ENCODE measurements around the gene EDEM1.

EDEM1 gene

DNA sequence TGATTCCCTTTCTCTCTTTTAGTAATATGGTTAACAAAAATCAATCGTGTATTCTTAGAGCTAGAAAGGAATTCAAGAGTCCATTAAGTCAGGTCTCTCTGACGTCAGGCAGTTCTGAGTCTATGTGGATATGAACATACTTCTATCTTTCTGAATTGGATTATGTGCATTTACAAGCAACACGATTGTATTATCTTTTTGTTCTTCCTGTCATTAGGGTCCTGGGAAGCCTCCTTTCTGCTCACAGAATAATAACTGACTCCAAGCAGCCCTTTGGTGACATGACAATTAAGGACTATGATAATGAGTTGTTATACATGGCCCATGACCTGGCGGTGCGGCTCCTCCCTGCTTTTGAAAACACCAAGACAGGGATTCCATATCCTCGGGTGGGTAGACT lies 14.0 kb downstream of the EDEM1 start:
- DNase-seq: no peak

DNA sequence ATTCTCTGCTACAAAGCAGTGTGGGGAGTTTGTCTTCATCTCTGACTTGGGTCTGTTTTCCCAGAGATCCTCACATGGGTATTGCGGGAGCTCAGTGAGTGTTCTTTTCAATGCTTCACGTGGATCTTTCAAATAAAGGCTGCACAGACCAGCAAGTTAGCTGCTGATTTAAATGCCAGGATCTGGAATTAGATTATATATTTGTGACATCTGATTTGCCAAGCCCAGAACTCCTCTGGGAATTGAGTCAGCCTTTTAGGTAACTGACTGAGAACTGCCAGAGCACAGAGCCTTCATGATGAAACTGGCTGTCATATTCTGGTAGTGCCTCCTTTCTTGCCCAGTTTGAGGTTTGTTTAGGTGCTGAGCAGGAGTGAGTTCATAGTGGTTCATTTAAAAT lies 14.7 kb downstream of the EDEM1 start:
- no peak for DNase-seq

DNA sequence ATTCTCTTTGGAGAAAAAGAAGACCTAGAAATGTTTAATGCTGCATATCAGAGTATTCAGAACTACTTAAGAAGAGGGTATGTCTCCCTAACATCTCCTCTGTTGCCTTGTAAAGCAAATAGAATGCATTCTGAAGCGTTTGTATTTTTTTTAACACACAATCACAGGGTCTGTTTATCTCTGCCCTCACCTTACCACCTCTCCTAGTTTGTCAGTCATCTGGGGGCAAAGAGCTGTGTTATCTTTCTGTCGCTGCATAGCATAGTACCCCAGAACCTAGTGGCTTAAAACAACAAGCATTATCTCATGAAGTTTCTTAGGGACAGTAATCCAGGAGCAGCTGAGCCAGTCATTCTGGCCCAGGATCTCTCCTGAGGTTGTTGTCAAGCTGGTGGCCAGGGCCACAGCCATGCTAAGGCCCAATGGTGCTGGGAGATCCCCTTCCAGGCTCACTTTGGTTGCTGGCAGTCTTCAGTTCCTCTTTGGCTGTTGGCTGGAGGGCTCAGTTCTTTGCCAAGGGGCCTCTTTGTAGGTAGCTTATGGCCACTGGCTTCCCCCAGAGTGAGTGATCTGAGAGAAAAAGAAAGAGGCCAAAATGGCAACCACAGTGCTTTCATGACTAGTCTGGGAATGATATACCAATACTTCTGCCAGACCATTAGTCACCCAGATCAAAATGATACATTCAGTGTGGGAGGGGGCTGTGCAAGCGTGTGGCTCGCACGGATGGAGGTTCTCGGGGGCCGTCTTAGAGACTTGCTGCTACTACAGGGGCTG lies 17.8 kb downstream of the EDEM1 start:
- DNase-seq: peak; percentile 56 to 67

DNA sequence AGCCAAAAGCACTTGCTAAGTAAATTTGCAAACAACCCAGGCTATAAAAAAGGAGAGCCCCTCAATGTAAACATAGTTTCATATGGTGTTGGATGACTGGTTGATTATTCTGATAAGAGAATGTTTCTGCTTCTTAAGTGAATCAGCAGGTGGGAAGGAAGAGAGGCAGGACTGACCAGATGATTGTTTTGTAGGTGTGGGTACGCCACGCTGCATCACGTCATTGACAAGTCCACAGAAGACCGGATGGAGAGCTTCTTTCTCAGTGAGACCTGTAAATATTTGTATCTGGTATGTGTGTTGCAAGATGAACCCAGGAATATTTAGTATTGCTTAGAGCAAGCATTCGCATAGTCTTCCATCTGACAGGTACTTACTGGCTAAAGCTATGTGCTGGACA lies 23.4 kb downstream of the EDEM1 start:
- DNase-seq: no peak

DNA sequence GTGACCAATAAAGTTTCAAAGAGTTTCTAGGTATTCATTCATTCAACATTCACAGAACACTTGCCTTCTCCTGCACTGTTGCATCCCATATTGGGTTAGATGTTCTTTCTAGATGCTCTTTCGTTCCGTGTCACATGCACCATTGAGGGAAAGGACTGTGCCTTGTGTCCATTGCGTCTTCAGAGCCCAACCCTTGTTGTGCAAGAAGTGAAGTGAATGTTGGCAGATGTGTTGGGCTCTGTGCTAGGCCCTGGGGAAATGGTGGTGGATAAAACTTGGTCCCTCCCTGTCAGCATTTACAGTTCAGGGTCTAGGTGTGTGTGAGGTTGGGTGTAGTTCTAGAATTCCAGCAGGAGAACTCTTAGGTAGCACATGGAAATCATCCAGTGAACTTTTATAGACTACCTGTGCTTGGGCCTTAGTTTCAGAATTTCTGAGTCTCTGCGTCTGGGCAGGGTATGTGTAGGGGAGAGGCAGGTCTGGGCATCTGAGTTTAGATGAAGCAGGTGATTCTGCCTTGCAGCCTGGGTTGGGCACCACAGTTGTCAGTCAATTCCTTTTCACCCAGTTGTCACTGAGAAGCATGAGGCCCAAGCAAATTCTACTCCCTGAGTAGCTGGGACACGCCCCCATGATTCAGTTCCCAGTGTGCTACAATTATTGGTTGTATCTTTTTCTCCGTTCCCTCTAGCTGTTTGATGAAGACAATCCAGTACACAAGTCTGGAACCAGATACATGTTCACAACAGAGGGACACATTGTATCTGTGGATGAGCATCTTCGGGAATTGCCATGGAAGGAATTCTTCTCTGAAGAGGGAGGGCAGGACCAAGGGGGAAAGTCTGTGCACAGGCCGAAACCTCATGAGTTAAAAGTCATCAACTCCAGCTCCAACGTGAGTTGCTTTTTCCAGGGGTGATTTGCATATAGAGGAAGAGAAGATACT lies 25.4 kb downstream of the EDEM1 start:
- DNase-seq: no peak

DNA sequence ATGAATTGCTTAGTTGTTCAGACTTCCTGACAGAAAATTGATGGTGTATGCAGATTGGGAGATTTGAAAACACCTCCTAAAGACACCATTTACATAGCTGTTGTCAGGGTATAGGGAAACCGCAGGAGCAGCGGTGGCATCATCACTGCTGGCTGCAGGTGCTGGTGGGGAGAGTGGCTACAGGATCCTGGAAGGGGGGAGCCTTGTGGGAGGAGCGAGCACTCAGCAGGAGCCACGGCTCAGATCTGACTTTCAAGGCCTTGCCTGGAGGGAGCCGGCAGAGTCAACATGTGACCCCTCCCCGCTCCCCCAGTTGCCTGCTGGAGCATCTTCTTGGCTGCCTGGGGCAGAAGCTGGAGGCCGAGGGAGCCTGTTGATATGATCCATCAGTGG lies 26.1 kb downstream of the EDEM1 start:
- no peak for DNase-seq

DNA sequence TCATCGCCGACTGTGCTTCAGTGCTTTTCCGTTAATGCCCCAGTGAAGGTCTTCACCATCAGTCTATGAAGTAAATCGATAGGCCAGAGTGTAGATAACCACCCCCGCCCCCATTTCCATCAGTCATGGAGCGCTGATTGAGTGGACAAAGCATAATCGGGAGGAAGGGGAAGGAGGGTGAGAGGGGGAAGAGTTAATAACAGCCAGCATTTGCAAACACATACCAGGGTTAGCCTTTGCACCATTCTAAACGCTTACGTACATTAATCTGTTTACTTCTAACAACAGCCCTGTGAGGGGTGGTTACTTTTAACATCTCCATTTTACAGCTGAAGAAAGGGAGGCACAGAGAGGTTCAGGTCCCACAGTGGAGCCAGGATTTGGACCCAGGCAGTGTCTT lies 26.8 kb downstream of the EDEM1 start:
- DNase-seq: no peak

DNA sequence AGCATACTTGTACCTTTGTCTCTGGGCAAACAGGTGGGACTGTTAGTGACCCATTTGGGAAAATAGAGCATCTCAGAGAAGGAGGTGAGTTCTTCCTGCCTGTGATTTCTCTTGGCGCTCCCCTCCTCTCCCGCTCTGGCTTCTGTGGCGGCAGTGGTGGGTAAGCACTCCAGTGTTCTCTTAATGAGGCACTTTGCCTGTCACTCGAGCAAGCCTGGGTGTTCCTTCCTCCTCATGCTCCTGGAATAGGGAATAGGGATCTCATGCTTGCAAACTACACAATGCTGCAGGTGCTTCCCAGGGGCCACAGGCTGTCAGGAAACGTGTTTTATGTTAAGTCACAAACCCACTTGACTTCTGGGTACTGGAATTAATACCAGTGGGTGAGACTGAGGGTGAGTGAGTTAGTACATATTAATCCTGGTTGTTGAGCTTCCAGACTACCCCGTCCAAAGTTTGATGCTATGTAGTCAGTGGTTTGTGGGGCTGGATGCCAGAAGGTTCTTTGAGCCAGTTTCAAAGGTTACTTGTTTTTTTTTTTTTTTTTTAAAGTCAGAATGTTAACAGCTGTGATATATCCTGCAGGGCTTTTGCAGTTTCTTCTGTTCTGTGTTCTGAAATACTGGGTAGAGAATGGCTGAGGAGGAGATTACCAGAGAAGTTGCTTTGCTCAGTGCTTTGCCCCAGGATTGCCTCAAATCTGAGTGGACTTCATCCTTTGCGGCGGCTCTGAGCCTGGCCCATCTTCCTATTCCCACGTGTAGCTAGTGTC lies 30.5 kb downstream of the EDEM1 start:
- DNase-seq: no peak

DNA sequence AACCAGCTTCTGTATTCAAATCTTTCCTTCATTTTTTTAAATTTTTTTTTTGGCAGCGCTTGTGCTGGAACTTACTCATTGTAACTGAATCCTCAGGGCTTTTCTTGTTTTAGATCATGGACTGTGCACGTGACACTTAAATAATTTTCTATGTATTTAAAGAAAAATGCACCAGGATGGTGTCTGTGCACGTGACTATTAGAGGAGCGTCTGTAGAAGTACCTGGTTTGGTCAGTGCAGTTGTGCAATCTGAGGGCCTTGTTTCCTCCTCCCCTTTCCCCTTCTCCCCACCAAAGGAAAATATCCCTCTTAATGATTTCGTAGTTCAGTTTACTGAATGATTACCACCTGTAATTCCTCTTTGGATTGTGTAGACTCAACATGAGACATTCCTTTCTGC lies 31.3 kb downstream of the EDEM1 start:
- DNase-seq: no peak

DNA sequence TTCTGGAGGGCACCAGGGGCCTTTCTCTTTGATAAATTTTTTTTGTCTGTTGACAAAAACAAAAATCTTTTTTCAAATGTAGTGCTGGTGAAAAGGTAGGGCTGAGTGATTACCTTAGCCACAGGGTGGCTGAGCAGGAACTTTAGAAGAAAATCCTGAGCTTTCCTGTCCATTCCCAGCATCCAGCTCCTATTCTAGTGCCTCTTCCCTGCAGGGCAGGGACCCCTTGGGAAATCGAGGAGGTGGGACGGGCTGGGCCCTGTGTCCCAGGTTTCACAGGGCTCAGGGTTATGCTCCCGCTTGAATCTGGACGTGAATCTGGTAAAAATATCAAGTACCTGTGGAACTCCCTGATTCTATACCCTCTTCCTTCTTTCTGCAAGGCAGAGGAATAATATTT lies 31.7 kb downstream of the EDEM1 start:
- no peak for DNase-seq

DNA sequence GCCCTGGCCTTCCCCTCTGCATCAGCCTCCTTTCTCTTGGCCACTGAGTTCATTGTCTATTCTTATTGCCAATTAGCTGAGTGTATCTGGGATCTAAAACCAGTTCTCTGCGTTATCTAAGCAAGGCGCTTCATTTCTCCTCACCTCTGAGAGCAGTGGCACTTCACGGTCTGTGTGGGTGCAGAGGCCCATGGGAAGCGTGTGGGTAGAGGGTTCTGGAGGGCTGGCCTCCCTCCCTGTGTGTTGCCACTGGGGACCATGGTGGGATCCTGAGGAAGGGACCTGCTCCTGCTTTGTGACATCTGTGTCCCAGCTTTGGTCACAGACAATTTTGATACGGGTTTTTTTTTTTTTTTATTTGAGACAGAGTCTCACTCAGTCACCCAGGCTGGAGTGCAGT lies 32.7 kb downstream of the EDEM1 start:
- no peak for DNase-seq

DNA sequence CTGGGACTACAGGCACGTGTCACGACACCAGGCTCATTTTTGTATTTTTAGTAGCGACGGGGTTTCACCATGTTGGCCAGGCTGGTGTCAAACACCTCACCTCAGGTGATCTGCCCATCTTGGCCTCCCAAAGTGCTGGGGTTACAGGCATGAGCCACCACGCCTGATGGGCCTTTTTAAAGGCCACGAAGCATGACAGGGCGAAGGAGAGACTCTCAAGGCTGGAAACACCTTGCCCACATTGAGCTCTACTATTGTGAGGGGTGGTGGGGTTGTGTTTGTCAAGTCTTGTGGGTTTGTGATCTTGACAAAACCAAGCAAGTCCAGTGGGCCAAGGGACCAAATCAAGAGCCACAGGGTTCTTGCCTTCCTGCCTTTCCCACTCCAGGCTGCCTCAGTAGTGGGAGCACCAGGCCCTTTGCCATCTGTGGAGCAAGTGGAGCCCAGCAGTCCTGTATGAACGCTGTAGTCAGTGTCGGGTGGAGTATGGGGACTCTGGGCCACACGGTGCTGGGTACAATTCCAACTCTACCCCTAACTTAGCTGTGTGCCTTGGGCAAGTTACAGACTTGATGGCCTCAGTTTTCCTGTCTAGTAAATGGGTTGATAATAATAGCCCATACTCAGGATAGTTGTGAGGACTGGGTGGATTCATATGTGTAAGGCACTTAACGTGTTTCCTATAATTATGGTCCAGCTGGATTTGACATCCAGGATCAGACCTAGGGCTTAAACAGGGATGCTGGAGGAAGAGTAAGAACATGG lies 33.3 kb downstream of the EDEM1 start:
- DNase-seq: no peak

DNA sequence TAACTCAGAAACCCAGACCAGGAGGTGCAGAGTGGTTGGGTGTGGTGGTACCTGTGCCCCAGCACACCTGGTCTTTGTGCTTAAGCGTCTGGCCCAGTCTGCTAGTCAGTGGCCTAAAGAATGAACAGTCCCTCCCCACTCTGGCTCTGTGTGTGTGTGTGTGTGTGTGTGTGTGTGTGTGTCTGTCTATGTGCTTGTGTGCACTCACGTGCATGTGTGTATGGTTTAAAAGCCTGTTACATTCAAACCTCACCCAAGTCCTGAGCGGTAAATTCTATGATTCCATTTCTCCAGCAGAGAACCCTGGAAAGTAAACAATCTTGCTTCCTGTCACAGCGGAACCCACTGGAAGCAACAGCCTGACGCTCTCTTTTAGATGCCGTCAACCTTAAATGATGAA lies 34.2 kb downstream of the EDEM1 start:
- DNase-seq: no peak

DNA sequence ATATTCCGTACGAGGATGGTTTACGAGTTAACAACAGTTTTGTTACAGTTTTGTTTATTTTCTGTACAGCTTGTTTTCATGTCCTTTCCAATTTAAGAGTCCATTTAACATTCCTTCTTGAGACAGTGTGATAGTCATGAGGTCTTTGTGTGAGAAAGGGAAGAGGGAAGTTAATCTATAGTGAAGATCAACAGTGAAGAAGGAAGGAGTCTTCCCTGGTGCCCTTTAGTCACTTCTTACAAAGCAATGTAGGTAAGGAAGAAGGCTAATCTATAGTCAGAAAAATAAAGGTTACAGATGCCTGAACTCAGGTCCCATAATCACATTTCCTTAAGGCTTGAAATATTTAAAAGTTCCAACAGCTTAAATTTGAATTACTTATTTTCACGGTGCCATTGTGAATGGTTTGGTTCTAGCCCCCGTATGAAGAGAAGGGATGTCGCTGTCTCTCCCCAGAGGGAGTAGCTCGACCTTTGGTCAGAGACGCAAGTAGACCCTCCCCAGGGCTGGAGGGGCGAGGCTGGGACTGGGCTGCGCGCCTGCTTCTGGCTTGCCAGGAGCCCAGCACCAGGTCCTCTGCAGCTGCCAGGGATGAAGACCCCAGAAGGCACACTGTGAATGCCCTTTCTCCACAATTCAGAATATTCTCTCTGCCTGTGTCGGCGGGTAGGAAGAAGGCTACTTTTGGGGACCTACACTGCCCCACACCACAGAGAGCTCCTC lies 34.9 kb downstream of the EDEM1 start:
- DNase-seq: no peak

DNA sequence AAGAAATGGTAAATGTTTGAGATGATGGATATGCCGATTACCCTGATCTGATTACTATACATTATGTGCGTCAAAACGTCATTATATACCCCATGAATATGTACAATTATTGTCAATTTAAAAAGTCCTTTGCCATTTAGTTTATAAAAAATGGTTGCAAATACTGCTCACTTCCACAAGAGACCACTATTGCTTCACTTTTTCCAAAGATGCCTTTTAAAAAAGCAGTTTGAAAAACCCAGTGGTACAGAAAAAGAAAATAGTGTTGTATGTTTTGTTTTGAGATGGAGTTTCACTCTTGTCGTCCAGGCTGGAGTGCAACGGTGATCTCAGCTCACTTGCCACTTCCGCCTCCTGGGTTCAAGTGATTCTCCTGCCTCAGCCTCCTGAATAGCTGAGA lies 39.3 kb downstream of the EDEM1 start:
- no peak for DNase-seq

DNA sequence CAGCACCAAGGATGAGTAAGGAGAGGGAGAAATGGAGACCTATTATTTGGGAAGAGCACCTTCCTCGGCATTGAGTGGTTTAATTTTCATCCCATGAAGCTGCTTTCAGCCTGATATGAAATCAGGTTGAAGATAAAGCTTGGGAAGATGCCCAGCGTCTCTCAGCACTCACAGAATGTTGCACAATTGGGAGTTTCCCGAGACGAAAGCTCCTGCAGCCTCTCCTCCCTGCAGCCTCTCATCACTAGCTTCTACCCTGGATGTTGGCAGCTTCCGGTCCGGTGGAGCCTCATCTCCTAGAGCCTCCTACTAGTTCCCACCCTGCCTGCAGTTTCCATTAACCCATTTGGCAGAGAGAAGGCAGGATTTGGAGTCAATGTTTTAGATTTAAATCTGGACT lies 40.3 kb downstream of the EDEM1 start:
- no peak for DNase-seq

DNA sequence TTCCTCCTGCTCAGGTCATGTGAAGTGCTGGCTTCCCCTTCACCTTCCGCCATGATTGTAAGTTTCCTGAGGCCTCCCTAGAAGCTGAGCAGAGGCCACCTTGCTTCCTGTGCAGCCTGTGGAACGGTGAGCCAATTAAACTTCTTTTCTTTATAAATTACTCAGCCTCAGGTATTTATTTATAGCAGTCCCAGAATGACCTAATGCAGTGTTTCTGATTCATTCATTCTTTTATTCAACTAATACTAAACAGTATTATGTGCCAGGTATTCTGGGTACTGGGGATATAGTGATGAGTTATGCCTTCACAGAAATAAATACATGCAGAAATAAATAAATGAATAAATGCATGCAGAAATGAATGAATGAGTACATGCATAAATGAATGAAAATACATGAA lies 41.9 kb downstream of the EDEM1 start:
- DNase-seq: no peak

DNA sequence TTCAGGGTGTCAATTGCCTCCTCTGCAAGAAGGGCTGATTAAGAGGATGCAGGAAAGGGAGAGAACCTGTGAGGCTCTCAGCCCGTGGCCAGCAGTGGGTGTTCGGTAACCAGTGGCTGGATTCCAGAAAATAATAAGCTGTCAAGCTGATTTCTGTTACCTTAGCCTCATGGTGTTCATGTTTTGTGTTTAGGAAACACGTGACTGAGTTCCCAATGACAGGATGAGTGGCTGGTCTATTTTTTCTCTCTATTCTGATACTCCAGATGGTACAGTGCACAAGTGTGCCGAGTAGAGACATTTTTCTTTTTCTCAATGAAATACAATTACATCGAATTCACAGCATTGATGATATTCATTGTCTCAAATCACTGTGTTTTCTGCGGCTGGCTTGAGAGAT lies 43.6 kb downstream of the EDEM1 start:
- no peak for DNase-seq

DNA sequence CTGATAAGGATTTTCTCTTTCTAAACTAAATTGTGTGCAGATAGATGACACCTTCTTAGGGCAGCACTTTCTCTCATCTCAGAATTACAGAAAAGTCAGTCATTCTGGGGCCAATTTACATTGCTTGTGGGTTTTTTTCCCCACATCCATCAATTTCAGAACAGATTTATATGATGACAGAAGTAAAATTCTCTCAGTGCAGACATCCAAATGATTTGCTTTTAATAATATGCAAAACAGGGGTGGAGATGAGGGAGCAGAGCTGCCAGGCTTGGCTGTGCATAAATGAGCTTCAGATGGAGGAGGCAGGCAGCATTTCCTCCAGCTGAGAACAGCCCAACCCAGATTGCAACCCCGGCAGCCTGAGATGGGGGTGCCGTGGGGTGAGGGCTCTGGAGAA lies 44.0 kb downstream of the EDEM1 start:
- no peak for DNase-seq

DNA sequence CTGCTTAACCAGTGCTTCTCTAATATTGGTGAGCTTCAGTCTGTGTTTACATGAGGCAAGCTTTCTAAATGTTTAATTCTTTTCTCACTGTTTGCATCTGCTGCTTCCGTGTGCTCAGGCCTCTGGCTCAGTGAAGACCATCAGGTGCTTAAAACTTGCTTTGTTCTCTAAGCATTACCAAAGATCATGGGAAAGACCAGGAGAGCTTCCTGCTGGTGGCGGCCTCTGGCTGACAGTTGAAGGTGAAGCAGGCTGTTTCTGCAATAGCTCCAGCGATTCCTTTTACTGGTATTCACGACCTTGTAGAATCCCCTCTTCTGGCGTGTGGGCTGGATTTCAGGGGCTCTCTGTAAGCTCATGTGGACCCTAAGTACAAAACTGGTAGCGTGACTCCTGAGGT lies 45.1 kb downstream of the EDEM1 start:
- no peak for DNase-seq

DNA sequence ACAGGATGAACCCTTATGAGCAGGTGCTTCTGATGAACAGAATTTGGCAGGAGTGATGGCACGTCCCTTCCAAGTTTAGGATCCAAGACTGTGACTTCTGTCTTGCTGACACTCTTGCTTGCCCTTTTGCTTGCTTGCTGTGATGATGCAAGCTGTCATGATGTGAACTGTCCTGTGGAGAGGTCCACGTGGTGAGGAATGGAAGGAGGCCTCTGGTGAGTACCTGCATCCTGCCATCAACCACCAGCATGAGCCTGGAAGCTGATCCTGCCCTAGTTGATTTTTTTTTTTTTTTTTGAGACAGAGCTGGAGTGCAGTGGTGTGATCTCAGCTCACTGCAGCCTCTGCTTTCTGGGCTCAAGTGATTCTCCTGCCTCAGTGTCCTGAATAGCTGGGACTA lies 45.5 kb downstream of the EDEM1 start:
- no peak for DNase-seq

DNA sequence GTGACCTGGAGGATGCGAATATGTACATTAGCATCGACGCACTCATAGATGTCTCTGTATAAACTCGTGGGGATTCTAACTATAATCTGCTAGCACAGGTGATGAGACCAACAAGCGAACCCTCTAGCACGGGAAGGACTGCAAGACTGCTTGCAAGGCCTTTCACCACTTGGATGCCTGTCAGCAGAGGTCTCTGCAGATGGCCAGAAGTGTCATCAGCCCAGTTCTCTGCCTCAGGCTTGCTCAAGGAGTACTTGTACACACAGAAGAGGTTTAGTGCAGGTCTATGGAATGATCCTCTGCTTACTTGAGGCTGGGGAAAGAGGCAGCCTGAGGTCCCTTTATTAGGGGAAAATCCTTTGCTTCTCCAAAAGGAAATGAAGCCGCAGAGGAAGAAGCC lies 48.1 kb downstream of the EDEM1 start:
- DNase-seq: no peak
